GM23338 (cell line): ENCODE data around the gene ATP5ME. TPM values are rescaled to one million over a fixed set of nuclear protein-coding genes. Genes with fewer than 3 reads are reported as not detected.

Experiments used
- ATAC-seq: fragments of 200-7000 bp; cut with Tn5 transposase; 3 replicates; pipeline ENCODE4 v1.9.1; 2020
- DNase-seq: peaks from one replicate; pipeline ENCODE4 v3.0.0-alpha.2; 2015; ENCODE audit warnings: low spot score
- H2AFZ ChIP-seq: fragments of 200-600 bp; sonication (generic); 2 replicates; pipeline ENCODE4 v1.8.0; 2016; ENCODE audit warnings: antibody characterized with exemption, mild to moderate bottlenecking, moderate library complexity
- H3F3A ChIP-seq: fragments of 200-600 bp; sonication (generic); replicated peaks from 2 replicates; pipeline ENCODE4 v1.8.0; 2017; ENCODE audit warnings: antibody characterized with exemption, mixed run types, low read depth
- H3K27ac ChIP-seq: fragments of 200-600 bp; sonication (generic); 2 replicates; pipeline ENCODE4 v1.6.1; 2016; ENCODE audit warnings: low read depth
- H3K27me3 ChIP-seq: fragments of 200-600 bp; sonication (generic); 2 replicates; pipeline ENCODE4 v1.8.0; 2016; ENCODE audit warnings: mild to moderate bottlenecking, mixed run types, moderate library complexity; ENCODE audit not compliant: insufficient read depth
- H3K36me3 ChIP-seq: fragments of 200-600 bp; sonication (generic); 2 replicates; pipeline ENCODE4 v1.8.0; 2016; ENCODE audit warnings: mild to moderate bottlenecking; ENCODE audit not compliant: insufficient read depth
- H3K4me1 ChIP-seq: fragments of 200-600 bp; sonication (generic); 2 replicates; pipeline ENCODE4 v1.8.0; 2016; ENCODE audit warnings: mild to moderate bottlenecking, moderate library complexity; ENCODE audit not compliant: insufficient read depth
- H3K4me2 ChIP-seq: fragments of 200-600 bp; sonication (generic); 2 replicates; pipeline ENCODE4 v1.7.1; 2017; ENCODE audit warnings: mixed run types
- H3K4me3 ChIP-seq: fragments of 200-600 bp; sonication (generic); 2 replicates; pipeline ENCODE4 v1.6.1; 2016; ENCODE audit warnings: mixed run types
- H3K79me2 ChIP-seq: fragments of 200-600 bp; sonication (generic); replicated peaks from 2 replicates; pipeline ENCODE4 v1.8.0; 2017; ENCODE audit warnings: mild to moderate bottlenecking; ENCODE audit not compliant: insufficient read depth
- H3K9me2 ChIP-seq: fragments of 200-600 bp; sonication (generic); 2 replicates; pipeline ENCODE4 v1.8.0; 2017; ENCODE audit not compliant: insufficient read depth
- H4K20me1 ChIP-seq: fragments of 200-600 bp; sonication (generic); replicated peaks from 2 replicates; pipeline ENCODE4 v1.8.0; 2017; ENCODE audit warnings: mild to moderate bottlenecking; ENCODE audit not compliant: insufficient read depth
- H3K27ac Mint-ChIP-seq: 2 replicates; pipeline ENCODE4 v1.8.0; 2020; ENCODE audit warnings: inconsistent platforms, mild to moderate bottlenecking, moderate library complexity, mixed read lengths
- H3K27me3 Mint-ChIP-seq: 3 replicates; pipeline ENCODE4 v1.8.0; 2022; ENCODE audit warnings: low read depth, mild to moderate bottlenecking, moderate library complexity, mixed read lengths, inconsistent platforms; ENCODE audit not compliant: insufficient read depth, poor library complexity
- H3K36me3 Mint-ChIP-seq: 3 replicates; pipeline ENCODE4 v1.8.0; 2021; ENCODE audit warnings: low read depth, mild to moderate bottlenecking, inconsistent platforms, moderate library complexity, mixed read lengths
- H3K4me1 Mint-ChIP-seq: 3 replicates; pipeline ENCODE4 v1.8.0; 2020; ENCODE audit warnings: mild to moderate bottlenecking, inconsistent platforms, mixed read lengths
- H3K4me3 Mint-ChIP-seq: 3 replicates; pipeline ENCODE4 v1.8.0; 2021; ENCODE audit warnings: moderate library complexity, mild to moderate bottlenecking, inconsistent platforms, mixed read lengths
- H3K9me3 Mint-ChIP-seq: 3 replicates; pipeline ENCODE4 v1.8.0; 2020; ENCODE audit warnings: moderate library complexity, mild to moderate bottlenecking, inconsistent platforms, mixed read lengths
- CREB1 ChIP-seq: fragments of 250-450 bp; sonication (Bioruptor Pico); IDR thresholded peaks from 2 replicates; pipeline ENCODE4 v1.5.0; 2020; ENCODE audit warnings: low read depth, mild to moderate bottlenecking, moderate library complexity
- EZH2 ChIP-seq: fragments of 200-600 bp; sonication (generic); IDR thresholded peaks from one replicate; pipeline ENCODE4 v1.8.0; 2017; ENCODE audit warnings: antibody characterized with exemption, mild to moderate bottlenecking, low read depth; ENCODE audit not compliant: unreplicated experiment
- NANOG ChIP-seq: IDR thresholded peaks from 2 replicates; pipeline ENCODE4 v1.6.1; 2016; ENCODE audit warnings: antibody characterized with exemption, borderline replicate concordance
- POLR2AphosphoS5 ChIP-seq: IDR thresholded peaks from 2 replicates; pipeline ENCODE4 v1.6.1; 2016; ENCODE audit warnings: antibody characterized with exemption, low read depth
- ZNF114 ChIP-seq: fragments of 250-450 bp; sonication (Bioruptor Pico); IDR thresholded peaks from 2 replicates; pipeline ENCODE4 v1.5.0; 2020; ENCODE audit warnings: mild to moderate bottlenecking, moderate library complexity
- ZNF462 ChIP-seq: fragments of 250-450 bp; sonication (Bioruptor Pico); IDR thresholded peaks from 2 replicates; pipeline ENCODE4 v1.5.0; 2020; ENCODE audit warnings: mild to moderate bottlenecking, moderate library complexity
- polyA plus RNA-seq: library from polyadenylated mRNA; unstranded; fragments of >200 nt; fragmentation: Nextera tagmentation; extraction: Ambion mirVana; gene quantifications from 2 replicates; pipeline ENCODE4 v1.2.1, GENCODE V29; 2016
- total RNA-seq: library from RNA; depleted of rRNA; stranded (reverse); fragments of >200 nt; shearing (Covaris generic); gene quantifications from 2 replicates; pipeline ENCODE4 v1.2.3, GENCODE V29; 2014
- TF ChIP-seq, protein P1 (sequence below): IDR thresholded peaks from one replicate; pipeline ENCODE4 v1.6.1; 2018; ENCODE audit warnings: antibody characterized with exemption; ENCODE audit not compliant: unreplicated experiment
- TF ChIP-seq, protein P2 (sequence below), 2 experiments: fragments of 200-600 bp in 1 of 2; sonication (generic) in 1 of 2; conservative IDR thresholded peaks; 2 replicates each; pipeline versions ENCODE4 v1.5.1 to v1.6.1; 2016 to 2017; ENCODE audit warnings: antibody characterized with exemption in 2 of 2, low read depth in 2 of 2, mild to moderate bottlenecking in 2 of 2, moderate library complexity in 1 of 2

The ATP5ME gene
- total and polyA plus RNA-seq, 2 experiments from 2014 or later = 60.5 to 2,021 TPM

DNA sequence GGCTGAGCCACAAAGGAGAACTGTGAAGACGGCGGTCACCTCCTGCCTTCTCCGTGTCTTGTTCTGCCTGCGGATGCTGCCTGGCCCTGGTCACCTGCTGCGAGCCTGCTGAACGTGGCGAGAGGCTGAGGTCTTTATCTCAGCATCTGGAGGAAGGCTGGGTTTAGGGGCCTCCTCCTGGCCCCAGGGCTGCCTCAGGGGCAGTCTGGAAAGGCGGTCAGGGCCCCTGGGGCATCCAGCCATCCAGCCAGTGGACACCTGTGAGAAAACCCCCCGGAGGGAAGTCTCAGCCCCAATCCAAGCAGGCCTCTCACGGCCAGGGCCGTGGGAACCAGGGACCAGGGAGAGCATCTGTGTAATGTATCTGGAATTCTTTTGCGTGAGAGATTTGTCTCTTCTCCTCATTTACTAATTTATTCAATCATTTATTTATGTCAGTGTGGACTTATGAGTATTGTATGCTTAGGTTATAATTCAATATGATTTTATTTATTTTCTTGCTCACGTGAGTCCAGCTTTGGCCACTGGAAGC, 37.4 kb downstream of the ATP5ME start:
- no peak overlapping the region for H3K4me3 ChIP-seq
- Mint-ChIP-seq H3K4me1 (no peaks in the 10 kb centered on the region; the same call in 2 of the 3 replicates), H3K27me3 (peaks cover 8% of the 10 kb centered on the region), H3K27ac (no peak overlapping the region), H3K36me3 (peaks cover 10% of the 10 kb centered on the region; the same call in 1 of the 3 replicates), H3K9me3 (peaks cover 27% of the 10 kb centered on the region), H3K4me3 (no peak overlapping the region)
- no peak for TF ChIP-seq NANOG
- no peak for TF ChIP-seq POLR2AphosphoS5
- TF ChIP-seq CREB1 = no peak
- TF ChIP-seq ZNF462 = no peak
- no peaks in the 10 kb centered on the region for H3K79me2 ChIP-seq
- H3K9me2 ChIP-seq = 0 out of 2 replicates have a peak, but pooled peaks cover 5% of the 10 kb centered on the region
- H2AFZ ChIP-seq = no peak overlapping the region; the same call in 1 of the 2 replicates
- no peaks in the 10 kb centered on the region for H3F3A ChIP-seq
- H3K4me2 ChIP-seq = no peak overlapping the region
- H3K4me1 ChIP-seq = no peaks in the 10 kb centered on the region
- H4K20me1 ChIP-seq = no peaks in the 10 kb centered on the region
- H3K27me3 ChIP-seq = no peaks in the 10 kb centered on the region
- ATAC-seq (no peak), DNase-seq (no peak)
- no peak overlapping the region for H3K27ac ChIP-seq
- no peaks in the 10 kb centered on the region for H3K36me3 ChIP-seq

GRCh38 chr4:635851-636627, 38.0 kb downstream of the ATP5ME start:
- no peaks in the 10 kb centered on the region for H3K79me2 ChIP-seq
- peaks cover 27% of the 10 kb centered on the region for H3K9me3 Mint-ChIP-seq
- H3K4me1 ChIP-seq = no peaks in the 10 kb centered on the region
- DNase-seq (no peak), ATAC-seq (no peak)
- H3K4me2 ChIP-seq = no peak overlapping the region
- H3K27me3 ChIP-seq = no peaks in the 10 kb centered on the region
- H2AFZ ChIP-seq = no peak overlapping the region
- no peak overlapping the region; the same call in 2 of the 3 replicates for H3K4me3 Mint-ChIP-seq
- H3K27me3 Mint-ChIP-seq = peaks cover 14% of the 10 kb centered on the region
- no peak overlapping the region for H3K4me3 ChIP-seq
- no peak overlapping the region for H3K27ac ChIP-seq
- H3K4me1 Mint-ChIP-seq = no peaks in the 10 kb centered on the region; the same call in 2 of the 3 replicates
- peaks cover 11% of the 10 kb centered on the region; the same call in 1 of the 3 replicates for H3K36me3 Mint-ChIP-seq
- H3K9me2 ChIP-seq = 0 out of 2 replicates have a peak, but pooled peaks cover 5% of the 10 kb centered on the region
- H3K36me3 ChIP-seq = no peaks in the 10 kb centered on the region
- H4K20me1 ChIP-seq = no peaks in the 10 kb centered on the region
- no peaks in the 10 kb centered on the region for H3F3A ChIP-seq
- no peak overlapping the region for H3K27ac Mint-ChIP-seq
- TF ChIP-seq, protein P1, sequence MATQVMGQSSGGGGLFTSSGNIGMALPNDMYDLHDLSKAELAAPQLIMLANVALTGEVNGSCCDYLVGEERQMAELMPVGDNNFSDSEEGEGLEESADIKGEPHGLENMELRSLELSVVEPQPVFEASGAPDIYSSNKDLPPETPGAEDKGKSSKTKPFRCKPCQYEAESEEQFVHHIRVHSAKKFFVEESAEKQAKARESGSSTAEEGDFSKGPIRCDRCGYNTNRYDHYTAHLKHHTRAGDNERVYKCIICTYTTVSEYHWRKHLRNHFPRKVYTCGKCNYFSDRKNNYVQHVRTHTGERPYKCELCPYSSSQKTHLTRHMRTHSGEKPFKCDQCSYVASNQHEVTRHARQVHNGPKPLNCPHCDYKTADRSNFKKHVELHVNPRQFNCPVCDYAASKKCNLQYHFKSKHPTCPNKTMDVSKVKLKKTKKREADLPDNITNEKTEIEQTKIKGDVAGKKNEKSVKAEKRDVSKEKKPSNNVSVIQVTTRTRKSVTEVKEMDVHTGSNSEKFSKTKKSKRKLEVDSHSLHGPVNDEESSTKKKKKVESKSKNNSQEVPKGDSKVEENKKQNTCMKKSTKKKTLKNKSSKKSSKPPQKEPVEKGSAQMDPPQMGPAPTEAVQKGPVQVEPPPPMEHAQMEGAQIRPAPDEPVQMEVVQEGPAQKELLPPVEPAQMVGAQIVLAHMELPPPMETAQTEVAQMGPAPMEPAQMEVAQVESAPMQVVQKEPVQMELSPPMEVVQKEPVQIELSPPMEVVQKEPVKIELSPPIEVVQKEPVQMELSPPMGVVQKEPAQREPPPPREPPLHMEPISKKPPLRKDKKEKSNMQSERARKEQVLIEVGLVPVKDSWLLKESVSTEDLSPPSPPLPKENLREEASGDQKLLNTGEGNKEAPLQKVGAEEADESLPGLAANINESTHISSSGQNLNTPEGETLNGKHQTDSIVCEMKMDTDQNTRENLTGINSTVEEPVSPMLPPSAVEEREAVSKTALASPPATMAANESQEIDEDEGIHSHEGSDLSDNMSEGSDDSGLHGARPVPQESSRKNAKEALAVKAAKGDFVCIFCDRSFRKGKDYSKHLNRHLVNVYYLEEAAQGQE = no peak
- no peak for TF ChIP-seq ZNF114 (CRISPR knock-in tag)
- TF ChIP-seq NANOG = no peak
- no peak for TF ChIP-seq EZH2
- TF ChIP-seq, protein P2, sequence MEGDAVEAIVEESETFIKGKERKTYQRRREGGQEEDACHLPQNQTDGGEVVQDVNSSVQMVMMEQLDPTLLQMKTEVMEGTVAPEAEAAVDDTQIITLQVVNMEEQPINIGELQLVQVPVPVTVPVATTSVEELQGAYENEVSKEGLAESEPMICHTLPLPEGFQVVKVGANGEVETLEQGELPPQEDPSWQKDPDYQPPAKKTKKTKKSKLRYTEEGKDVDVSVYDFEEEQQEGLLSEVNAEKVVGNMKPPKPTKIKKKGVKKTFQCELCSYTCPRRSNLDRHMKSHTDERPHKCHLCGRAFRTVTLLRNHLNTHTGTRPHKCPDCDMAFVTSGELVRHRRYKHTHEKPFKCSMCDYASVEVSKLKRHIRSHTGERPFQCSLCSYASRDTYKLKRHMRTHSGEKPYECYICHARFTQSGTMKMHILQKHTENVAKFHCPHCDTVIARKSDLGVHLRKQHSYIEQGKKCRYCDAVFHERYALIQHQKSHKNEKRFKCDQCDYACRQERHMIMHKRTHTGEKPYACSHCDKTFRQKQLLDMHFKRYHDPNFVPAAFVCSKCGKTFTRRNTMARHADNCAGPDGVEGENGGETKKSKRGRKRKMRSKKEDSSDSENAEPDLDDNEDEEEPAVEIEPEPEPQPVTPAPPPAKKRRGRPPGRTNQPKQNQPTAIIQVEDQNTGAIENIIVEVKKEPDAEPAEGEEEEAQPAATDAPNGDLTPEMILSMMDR (conservative IDR thresholded peaks at IDR 0.05; ENCODE audit: low read depth in 2 of 2) = no peak
